Ectodermal cell (in vitro differentiated cells): Measurements from ENCODE around the gene BCL2L11. TPM values are rescaled to one million over a fixed set of nuclear protein-coding genes. Genes with fewer than 3 reads are reported as not detected.
"Not testable (repeated sequence)": the region's sequence is repeated elsewhere in the genome, so short reads cannot be mapped to it uniquely, and the experiment has no call there.

ENCODE experiments used
- H3K27ac ChIP-seq: 2 replicates; pipeline ENCODE4 v1.7.0; 2013; ENCODE audit warnings: mild to moderate bottlenecking, low read depth, low read length; ENCODE audit not compliant: insufficient read depth, poor library complexity, severe bottlenecking
- H3K27me3 ChIP-seq: 2 replicates; pipeline ENCODE4 v1.7.0; 2013; ENCODE audit warnings: mild to moderate bottlenecking, low read length; ENCODE audit not compliant: insufficient read depth, control insufficient read depth, poor library complexity, severe bottlenecking
- H3K36me3 ChIP-seq: one replicate; pipeline ENCODE4 v1.7.0; 2013; ENCODE audit warnings: low read length; ENCODE audit not compliant: control insufficient read depth, insufficient read depth
- H3K4me1 ChIP-seq: one replicate; pipeline ENCODE4 v1.7.0; 2013; ENCODE audit warnings: low read length; ENCODE audit not compliant: control insufficient read depth, insufficient read depth
- H3K4me3 ChIP-seq: 2 replicates; pipeline ENCODE4 v1.7.0; 2013; ENCODE audit warnings: low read depth, low read length, control low read depth; ENCODE audit not compliant: insufficient read depth
- H3K9me3 ChIP-seq: 2 replicates; pipeline ENCODE4 v1.7.0; 2013; ENCODE audit warnings: mild to moderate bottlenecking, low read length, moderate library complexity; ENCODE audit not compliant: control insufficient read depth
- WGBS, 2 experiments: methylation state at CpG; one replicate each; pipeline ENCODE4 v1.1.7; 2013; ENCODE audit warnings: missing lambda C conversion rate in 2 of 2; 5-methylcytosine and 5-hydroxymethylcytosine counted together
- polyA plus RNA-seq, 4 experiments: library from polyadenylated mRNA; stranded (reverse); fragments of 50-300 nt; gene quantifications; one replicate each; pipeline ENCODE4 v1.2.3, GENCODE V29; 2013

Gene BCL2L11, protein sequence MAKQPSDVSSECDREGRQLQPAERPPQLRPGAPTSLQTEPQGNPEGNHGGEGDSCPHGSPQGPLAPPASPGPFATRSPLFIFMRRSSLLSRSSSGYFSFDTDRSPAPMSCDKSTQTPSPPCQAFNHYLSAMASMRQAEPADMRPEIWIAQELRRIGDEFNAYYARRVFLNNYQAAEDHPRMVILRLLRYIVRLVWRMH
- 31.8 TPM for polyA plus RNA-seq (2013, experiment 1 of 4)
- 35.4 TPM for polyA plus RNA-seq (2013, experiment 2 of 4)
- 32.5 TPM for polyA plus RNA-seq (2013, experiment 3 of 4)
- 32.3 TPM for polyA plus RNA-seq (2013, experiment 4 of 4)

DNA sequence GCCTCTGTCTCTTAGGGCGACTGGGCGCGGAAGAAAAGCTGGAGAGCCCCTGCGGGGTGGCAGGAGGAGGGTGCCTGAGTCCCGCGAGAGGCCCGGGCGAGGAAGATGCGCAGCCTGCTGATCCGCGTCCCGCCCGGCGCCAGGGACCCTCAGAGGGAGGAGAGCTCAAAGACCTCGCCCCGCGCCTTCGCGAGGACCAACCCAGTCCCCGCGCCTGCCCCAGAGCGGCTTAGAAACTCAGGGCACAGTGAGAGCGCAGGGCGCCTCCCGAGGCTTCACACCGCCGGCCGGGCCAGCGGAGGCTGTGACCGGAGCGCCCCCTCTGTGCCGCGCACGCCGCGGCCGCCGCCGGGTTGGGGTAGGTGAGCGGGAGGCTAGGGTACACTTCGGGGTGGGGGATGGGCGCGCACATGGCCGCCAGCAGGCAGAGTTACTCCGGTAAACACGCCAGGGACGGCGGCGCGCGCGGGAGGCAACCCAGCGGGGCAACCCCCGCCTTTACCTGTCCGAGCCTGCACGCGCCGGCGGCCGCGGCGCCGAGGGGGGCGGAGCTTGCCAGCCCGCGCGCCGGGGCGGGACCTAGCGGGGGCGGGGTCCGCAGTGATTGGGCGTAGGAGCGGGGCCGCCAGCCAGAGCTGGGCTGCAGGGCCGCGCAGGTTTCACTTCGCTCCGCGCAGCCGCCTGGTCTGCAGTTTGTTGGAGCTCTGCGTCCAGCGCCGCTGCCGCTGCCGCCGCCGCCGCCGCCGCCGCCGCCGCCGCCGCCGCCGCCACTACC lies at the start of gene BCL2L11:
BCL2L11 (plus strand) TSS at position 662 of the 775 bp plus-strand sequence. CDS start 2,832 bp downstream, outside the sequence.
- 0 to 1% methylated on average over 98 of the region's 98 CpGs for WGBS, 2 experiments
- Histone ChIP-seq H3K4me1 (peaks cover 15% of the 10 kb centered on the region), H3K9me3 (no peaks in the 10 kb centered on the region), H3K27ac (peak within 1 kb of the TSS; percentile 50), H3K36me3 (peaks cover 6% of the 10 kb centered on the region), H3K27me3 (peaks cover 60% of the 10 kb centered on the region), H3K4me3 (peak within 1 kb of the TSS; percentile 88)

DNA sequence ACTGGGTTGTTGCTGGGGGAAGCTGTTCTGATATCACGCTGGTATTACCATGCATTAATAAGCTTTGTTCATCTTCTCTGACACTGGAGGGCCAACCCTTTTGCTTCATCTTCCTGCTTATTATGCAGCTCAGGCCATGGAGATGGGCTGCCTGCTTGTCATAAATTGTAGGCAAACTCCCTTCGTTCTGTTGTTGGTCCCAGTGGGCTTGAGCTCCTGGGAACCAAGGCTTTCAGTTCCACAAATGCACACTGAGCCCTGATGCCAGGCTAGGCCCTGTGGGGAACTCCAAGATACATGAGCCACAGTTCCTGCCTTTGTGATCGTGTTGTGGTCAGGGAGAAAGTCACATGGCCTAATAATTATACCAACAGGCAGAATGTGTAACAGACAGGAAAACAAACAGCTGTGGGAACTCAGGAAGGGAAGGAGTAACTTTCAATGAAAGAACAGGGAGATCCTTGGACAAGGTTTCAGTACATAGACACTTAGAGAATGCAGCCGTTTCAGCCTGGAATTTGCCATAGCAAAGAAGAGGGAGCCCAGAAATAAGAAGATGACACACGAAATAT lies 49.0 kb upstream of the BCL2L11 start:
- Histone ChIP-seq H3K4me3 (no peak overlapping the region), H3K36me3 (no peaks in the 10 kb centered on the region), H3K9me3 (no peaks in the 10 kb centered on the region), H3K27me3 (no peaks in the 10 kb centered on the region), H3K27ac (no peak overlapping the region), H3K4me1 (no peaks in the 10 kb centered on the region)
- 83 to 90% methylated on average over 5 of the region's 5 CpGs for WGBS, 2 experiments

DNA sequence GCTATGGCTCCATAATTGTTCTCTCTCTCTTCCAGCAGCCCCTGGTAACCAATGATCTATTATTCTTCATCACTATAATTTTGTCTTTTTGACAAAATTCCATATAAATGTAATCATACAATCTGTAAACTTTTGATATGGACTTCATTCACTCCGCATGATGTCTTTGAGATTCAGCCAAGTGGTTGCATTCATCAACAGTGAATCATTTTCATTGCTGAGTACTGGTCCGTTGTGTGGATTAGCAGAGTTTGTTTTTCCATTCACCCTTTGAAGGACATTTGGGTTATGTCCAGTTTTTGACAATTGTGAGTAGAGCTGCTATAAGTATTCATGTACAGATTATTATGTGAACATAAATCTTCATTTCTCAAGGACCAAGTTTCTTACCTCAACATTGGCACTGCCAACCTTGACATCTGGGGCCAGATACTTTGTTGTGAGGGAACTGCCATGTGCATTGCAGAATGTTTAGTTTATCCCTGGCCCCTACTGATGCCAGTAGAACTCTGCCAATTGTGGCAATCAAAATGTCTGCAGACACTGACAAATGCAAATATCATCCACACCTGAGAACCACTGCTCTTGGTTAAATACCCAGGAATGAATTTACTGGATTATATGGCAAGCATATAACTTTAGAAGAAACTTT lies 48.4 kb upstream of the BCL2L11 start:
- Histone ChIP-seq H3K4me1 (no peaks in the 10 kb centered on the region), H3K4me3 (no peak overlapping the region), H3K27me3 (no peaks in the 10 kb centered on the region), H3K36me3 (no peaks in the 10 kb centered on the region), H3K27ac (no peak overlapping the region), H3K9me3 (no peaks in the 10 kb centered on the region)
- WGBS, 2 experiments: 87 to 92% methylated on average over 2 of the region's 2 CpGs

DNA sequence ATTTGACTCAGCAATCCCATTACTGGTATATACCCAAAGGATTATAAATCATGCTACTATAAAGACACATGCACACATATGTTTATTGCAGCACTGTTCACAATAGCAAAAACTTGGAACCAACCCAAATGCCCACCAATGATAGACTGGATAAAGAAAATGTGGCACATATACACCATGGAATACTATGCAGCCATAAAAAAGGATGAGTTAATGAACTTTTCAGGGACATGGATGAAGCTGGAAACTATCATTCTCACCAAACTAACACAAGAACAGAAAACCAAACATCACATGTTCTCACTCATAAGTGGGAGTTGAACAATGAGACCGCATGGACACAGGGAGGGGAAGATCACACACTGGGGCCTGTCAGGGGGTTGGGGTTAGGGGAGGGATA lies 38.1 kb upstream of the BCL2L11 start:
- not testable (repeated sequence) for H3K27ac ChIP-seq, H3K9me3 ChIP-seq, H3K27me3 ChIP-seq, H3K4me1 ChIP-seq, H3K4me3 ChIP-seq, H3K36me3 ChIP-seq
- 0% methylated on average over 1 of the region's 1 CpG for WGBS, 2 experiments

DNA sequence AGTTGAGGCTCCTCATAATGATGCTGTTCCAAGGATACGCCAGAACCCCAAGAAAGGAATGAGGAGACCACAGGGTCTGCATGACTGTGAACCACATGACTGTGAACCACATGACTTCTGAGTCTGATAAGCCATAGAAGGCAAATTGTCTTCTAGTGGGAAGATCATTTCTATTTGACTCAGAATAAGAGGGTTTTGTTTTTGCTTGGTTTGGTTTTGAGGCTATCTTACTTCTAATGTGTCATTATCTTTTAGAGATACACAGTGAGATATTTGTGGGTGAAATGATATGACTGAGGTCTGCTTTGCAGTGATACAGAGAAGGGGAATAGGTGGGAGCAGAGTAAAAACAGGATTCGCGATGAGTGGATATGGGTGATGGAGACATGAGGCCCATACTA lies 28.9 kb upstream of the BCL2L11 start:
- Histone ChIP-seq H3K36me3 (no peaks in the 10 kb centered on the region), H3K27ac (no peak overlapping the region), H3K9me3 (no peaks in the 10 kb centered on the region), H3K27me3 (no peaks in the 10 kb centered on the region), H3K4me1 (no peaks in the 10 kb centered on the region), H3K4me3 (no peak overlapping the region)
- WGBS, 2 experiments: 93 to 99% methylated on average over 3 of the region's 3 CpGs

DNA sequence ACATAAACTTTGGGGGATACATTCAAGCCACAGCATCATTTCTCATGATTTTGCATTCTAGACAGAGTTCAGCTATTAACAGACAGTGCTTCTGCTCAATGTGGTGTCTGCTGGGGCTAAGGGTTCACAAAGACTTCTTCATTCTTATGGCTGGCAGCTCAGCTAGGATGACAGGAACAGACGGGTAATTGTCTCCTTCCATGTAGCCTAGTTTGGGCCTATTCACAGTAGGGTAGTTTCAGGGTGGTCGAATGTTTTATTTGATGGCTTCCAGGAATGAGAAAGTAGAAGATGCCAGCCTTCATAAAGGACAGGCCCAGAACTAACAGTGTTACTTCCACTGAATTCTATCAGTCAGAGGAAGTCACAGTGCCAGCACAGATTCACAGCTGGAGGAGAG lies 26.0 kb upstream of the BCL2L11 start:
- no peaks in the 10 kb centered on the region for H3K27me3 ChIP-seq
- H3K4me3 ChIP-seq: no peak overlapping the region
- H3K36me3 ChIP-seq: no peaks in the 10 kb centered on the region
- H3K27ac ChIP-seq: no peak overlapping the region
- peaks cover 4% of the 10 kb centered on the region for H3K4me1 ChIP-seq
- no peaks in the 10 kb centered on the region for H3K9me3 ChIP-seq
- 90 to 98% methylated on average over 2 of the region's 2 CpGs for WGBS, 2 experiments

DNA sequence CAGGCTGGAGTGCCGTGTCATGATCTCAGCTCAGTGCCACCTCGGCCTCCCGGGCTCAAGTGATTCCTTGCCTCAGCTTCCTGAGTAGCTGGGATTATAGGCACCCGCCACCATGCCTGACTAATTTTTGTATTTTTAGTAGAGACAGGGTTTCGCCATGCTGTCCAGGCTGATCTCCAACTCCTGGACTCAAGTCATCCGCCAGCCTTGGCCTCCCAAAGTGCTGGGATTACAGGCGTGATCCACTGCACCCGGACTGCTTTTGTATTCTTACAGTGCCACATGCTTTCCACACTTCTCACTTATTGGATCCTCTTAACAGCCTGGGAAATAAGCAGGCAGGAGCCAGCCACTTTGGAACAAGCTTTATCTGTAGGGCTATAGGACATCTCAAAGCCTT lies 25.3 kb upstream of the BCL2L11 start:
- Histone ChIP-seq H3K9me3 (no peaks in the 10 kb centered on the region), H3K27ac (no peak overlapping the region), H3K4me3 (no peak overlapping the region), H3K36me3 (no peaks in the 10 kb centered on the region), H3K4me1 (peaks cover 4% of the 10 kb centered on the region), H3K27me3 (no peaks in the 10 kb centered on the region)
- WGBS, 2 experiments: 86 to 94% methylated on average over 8 of the region's 8 CpGs

DNA sequence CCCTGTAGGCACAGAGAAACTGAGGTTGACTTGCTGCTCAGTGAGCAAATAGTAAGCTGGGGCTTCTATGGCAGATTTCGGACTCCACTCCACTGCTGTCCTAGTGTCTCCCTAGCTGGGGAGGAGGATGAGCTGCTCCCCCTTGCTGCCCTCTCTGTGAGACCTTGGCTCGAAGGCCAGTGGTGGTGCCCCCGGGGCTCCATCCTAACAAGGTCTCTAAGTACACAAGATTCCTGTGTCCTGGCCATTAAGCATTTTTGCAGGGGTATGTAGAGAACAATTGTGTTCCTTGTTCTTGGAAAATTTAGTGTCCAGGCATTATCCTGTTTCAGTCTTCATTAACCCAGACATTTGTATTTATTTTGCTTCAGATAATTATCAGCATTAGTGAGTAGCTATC lies 21.3 kb upstream of the BCL2L11 start:
- H3K4me1 ChIP-seq: peaks cover 4% of the 10 kb centered on the region
- H3K9me3 ChIP-seq: no peaks in the 10 kb centered on the region
- no peak overlapping the region for H3K27ac ChIP-seq
- no peaks in the 10 kb centered on the region for H3K27me3 ChIP-seq
- no peak overlapping the region for H3K4me3 ChIP-seq
- WGBS, 2 experiments: 88 to 89% methylated on average over 3 of the region's 3 CpGs
- H3K36me3 ChIP-seq: no peaks in the 10 kb centered on the region

DNA sequence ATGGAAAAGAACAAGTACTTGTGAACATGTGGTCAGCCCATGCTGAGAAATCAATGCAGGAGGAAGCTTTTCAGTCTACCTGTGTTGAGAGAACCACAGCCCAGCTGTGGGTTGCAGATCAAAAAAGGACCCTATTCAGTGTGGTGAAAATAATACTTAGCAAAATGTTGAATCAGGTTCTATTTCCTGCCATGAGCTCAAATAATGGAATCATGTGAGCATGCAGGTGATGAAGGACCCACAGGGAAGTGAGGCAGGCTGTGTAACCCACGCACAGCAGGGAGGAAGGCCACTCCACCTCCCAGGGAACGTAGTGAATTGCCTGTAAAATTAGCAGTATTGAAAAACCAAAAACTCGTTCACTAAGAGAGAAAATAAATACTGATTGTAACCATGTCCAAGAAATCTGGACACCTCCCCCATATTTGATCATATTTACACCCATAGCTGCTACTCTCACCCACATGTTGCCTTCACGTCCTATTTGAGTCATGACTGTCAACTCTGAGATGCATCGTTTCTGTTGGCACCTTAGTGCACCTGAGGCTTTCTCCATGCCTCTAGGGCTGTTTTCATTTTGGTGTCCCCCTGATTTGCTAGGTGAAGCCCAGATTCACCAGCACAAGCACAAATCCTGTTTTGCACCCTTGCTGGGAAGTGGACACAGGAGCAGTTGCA lies 20.5 kb upstream of the BCL2L11 start:
- Histone ChIP-seq H3K4me3 (no peak overlapping the region), H3K4me1 (peaks cover 4% of the 10 kb centered on the region), H3K27me3 (no peaks in the 10 kb centered on the region), H3K9me3 (no peaks in the 10 kb centered on the region), H3K27ac (no peak overlapping the region), H3K36me3 (no peaks in the 10 kb centered on the region)
- WGBS, 2 experiments: 90% methylated on average over 5 of the region's 5 CpGs
